Adrenal gland (tissue), 12 donors: ENCODE results near the gene NR2E1. TPM values are rescaled to one million over a fixed set of nuclear protein-coding genes. Genes with fewer than 3 reads are reported as not detected.

Experiments
- DNase-seq, 7 donors: peaks; one replicate each; pipeline ENCODE4 v3.0.0-alpha.2; 2019 to 2020
- H3K27ac ChIP-seq, 5 donors: fragments of 200-600 bp; sonication (generic) in 4 of 5; 1 replicate in 3 of 5; 2 replicates in 2 of 5; pipeline versions ENCODE4 v1.5.1 to v1.8.0; 2016 to 2020; ENCODE audit warnings: mild to moderate bottlenecking in 1 of 5
- H3K27me3 ChIP-seq: fragments of 200-600 bp; 2 replicates; pipeline ENCODE4 v1.8.0; 2021
- H3K36me3 ChIP-seq, 2 donors: fragments of 200-600 bp; replicated peaks in 1 of 2; 1 replicate in 1 of 2; 2 replicates in 1 of 2; pipeline versions ENCODE4 v1.5.1 to v1.8.0; 2018 to 2022
- H3K4me1 ChIP-seq, 2 donors: fragments of 200-600 bp; replicated peaks in 1 of 2; 1 replicate in 1 of 2; 2 replicates in 1 of 2; pipeline versions ENCODE4 v1.5.1 to v1.8.0; 2018 to 2021
- H3K4me3 ChIP-seq, 4 donors: fragments of 200-600 bp; sonication (generic) in 3 of 4; one replicate each; pipeline ENCODE4 v1.5.1; 2016 to 2018
- H3K9me3 ChIP-seq, 3 donors: fragments of 200-600 bp; sonication (generic) in 1 of 3; replicated peaks in 1 of 3; 1 replicate in 2 of 3; 2 replicates in 1 of 3; pipeline versions ENCODE4 v1.5.1 to v1.8.0; 2016 to 2021
- POLR2A ChIP-seq, 2 donors: fragments of 450-650 bp; IDR thresholded peaks; one replicate each; pipeline ENCODE4 v1.6.1; 2017; ENCODE audit warnings: antibody characterized with exemption in 2 of 2, mild to moderate bottlenecking in 2 of 2, moderate library complexity in 1 of 2
- WGBS, 4 donors: extraction: QIAGEN DNeasy Blood & Tissue Kit in 2 of 4; methylation state at CpG; one replicate each; pipeline versions ENCODE4 v1.1.5 to v1.1.7; 2013 to 2017; 5-methylcytosine and 5-hydroxymethylcytosine counted together
- intact Hi-C, 2 donors: fragments of 100-400 bp; cut with DNase I; formaldehyde crosslinking; loops; one replicate each; pipeline versions ENCODE4 v1.14.1 to v1.15.0; 2022 to 2023
- polyA plus RNA-seq, 3 donors: library from polyadenylated mRNA; stranded (reverse); fragments of 200-250 nt in 2 of 3; fragments of 350-450 nt in 1 of 3; fragmentation: Illumina TruSeq in 1 of 3; extraction: RNeasy Lipid Tissue Mini Kit (QIAGEN cat#74804) in 1 of 3; gene quantifications; one replicate each; pipeline ENCODE4 v1.2.3, GENCODE V29; 2013 to 2014
- total RNA-seq, 9 donors: library from RNA; depleted of rRNA in 4 of 9; stranded (reverse); fragments of >200 nt in 4 of 9; fragments of 120-200 nt in 1 of 9; fragmentation: NEBNext Ultra II Directional in 1 of 9; extraction: Animal tissue kit (Norgen Biotek cat#: 25700) in 1 of 9; gene quantifications; one replicate each; pipeline versions ENCODE4 v1.1.0 to v1.2.4, GENCODE V29; 2013 to 2023
- TF ChIP-seq, protein P1 (sequence below), 6 experiments: fragments of 450-650 bp in 4 of 6; fragments of 200-600 bp in 2 of 6; sonication (generic) in 1 of 6; IDR thresholded peaks; 1 replicate in 5 of 6; 2 replicates in 1 of 6; pipeline versions ENCODE4 v1.5.1 to v1.8.0; 2016 to 2021; ENCODE audit warnings: antibody characterized with exemption in 6 of 6, mild to moderate bottlenecking in 2 of 6, moderate library complexity in 1 of 6
- donor health status: healthy with polysubstance abuse.
- donor health status: Bipolar disorder and iron deficiency.
- donor health status: DM: yes; HTN: yes; CAD: no.
- donor health status: DM: no; HTN: no; CAD: no.
- donor health status: DM: no; HTN: no; CAD: no.
- donor health status: DM: yes; HTN: yes; CAD: no.

Gene NR2E1
- total and polyA plus RNA-seq, 12 donors, result 0.08 to 2.3 (median 0.61) TPM; not detected in 3

DNA sequence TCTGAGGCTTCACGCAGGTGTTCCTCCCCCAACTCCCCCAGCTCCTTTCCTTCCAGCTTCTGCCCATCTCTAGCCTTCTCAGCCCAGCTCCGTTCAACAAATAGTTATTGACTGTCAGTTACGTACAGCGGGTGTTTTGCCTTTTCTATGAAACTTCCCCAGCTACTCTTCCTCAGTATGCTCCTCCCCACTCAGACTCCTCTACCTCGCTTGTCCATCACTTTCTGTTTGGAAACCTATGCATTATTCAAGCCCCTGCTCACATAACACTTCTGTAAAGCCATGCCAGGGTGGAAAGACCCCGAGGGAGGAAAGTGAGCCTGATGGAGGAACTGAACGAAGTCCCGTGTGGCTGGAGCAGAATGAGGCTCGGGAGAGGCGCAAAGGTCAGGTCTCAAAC, 44.2 kb upstream of the NR2E1 start:
- H3K4me1 ChIP-seq, result peaks cover 6 to 21% of the 10 kb centered on the region in 2 donors
- intact Hi-C loops, result no loop called here
- no peak for DNase-seq
- H3K9me3 ChIP-seq, result no peaks in the 10 kb centered on the region
- TF ChIP-seq POLR2A (IDR thresholded peaks at IDR 0.05), result no peak
- TF ChIP-seq, protein P1, sequence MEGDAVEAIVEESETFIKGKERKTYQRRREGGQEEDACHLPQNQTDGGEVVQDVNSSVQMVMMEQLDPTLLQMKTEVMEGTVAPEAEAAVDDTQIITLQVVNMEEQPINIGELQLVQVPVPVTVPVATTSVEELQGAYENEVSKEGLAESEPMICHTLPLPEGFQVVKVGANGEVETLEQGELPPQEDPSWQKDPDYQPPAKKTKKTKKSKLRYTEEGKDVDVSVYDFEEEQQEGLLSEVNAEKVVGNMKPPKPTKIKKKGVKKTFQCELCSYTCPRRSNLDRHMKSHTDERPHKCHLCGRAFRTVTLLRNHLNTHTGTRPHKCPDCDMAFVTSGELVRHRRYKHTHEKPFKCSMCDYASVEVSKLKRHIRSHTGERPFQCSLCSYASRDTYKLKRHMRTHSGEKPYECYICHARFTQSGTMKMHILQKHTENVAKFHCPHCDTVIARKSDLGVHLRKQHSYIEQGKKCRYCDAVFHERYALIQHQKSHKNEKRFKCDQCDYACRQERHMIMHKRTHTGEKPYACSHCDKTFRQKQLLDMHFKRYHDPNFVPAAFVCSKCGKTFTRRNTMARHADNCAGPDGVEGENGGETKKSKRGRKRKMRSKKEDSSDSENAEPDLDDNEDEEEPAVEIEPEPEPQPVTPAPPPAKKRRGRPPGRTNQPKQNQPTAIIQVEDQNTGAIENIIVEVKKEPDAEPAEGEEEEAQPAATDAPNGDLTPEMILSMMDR (IDR thresholded peaks at IDR 0.05), result no peak
- no peak overlapping the region for H3K27ac ChIP-seq
- H3K27me3 ChIP-seq, result peaks cover 24% of the 10 kb centered on the region
- no peaks in the 10 kb centered on the region for H3K36me3 ChIP-seq
- no peak overlapping the region for H3K4me3 ChIP-seq
- WGBS, 4 donors, result 60 to 68% (median 63%) methylated on average over 10 of the region's 10 CpGs

GRCh38 chr6:108123481-108123929, 42.3 kb upstream of the NR2E1 start:
- WGBS, 4 donors, result 44 to 63% (median 51%) methylated on average over 10 to 13 of the region's 13 CpGs
- intact Hi-C loops, result no loop called here

DNA sequence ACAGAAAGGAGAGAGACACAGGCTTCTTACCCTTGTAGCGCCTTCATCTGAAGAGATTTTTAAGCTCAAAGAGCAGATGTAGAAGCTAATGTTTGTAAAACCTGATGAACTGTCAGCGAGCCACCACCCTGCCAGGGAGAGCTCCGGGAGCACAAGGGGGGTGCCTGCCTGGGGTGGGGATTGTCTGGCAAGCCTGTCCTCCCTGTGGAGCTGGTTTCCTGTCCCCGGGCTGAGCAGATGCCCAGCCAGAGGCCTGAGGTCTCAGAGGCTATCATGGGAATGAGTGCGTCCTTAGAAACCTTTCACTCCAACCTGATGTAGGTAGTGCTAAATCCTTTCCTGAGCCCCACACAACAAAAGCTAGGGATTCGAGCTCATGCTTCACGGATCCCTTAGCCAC, 41.9 kb upstream of the NR2E1 start:
- peaks cover 0 to 6% of the 10 kb centered on the region in 2 donors for H3K4me1 ChIP-seq
- H3K36me3 ChIP-seq, result no peaks in the 10 kb centered on the region
- no peak overlapping the region for H3K4me3 ChIP-seq
- peaks cover 23% of the 10 kb centered on the region for H3K27me3 ChIP-seq
- DNase-seq, result no peak
- intact Hi-C loops, result no loop called here
- no peak overlapping the region for H3K27ac ChIP-seq
- TF ChIP-seq, protein P1 (IDR thresholded peaks at IDR 0.05), result no peak
- TF ChIP-seq POLR2A (IDR thresholded peaks at IDR 0.05), result no peak
- WGBS, 4 donors, result 35 to 51% (median 40%) methylated on average over 6 to 7 of the region's 7 CpGs
- H3K9me3 ChIP-seq, result no peaks in the 10 kb centered on the region

More at GRCh38 chr6:108123481-108123929, 42.3 kb upstream of the NR2E1 start:
- H3K4me3 ChIP-seq, result no peak overlapping the region
- H3K36me3 ChIP-seq, result no peaks in the 10 kb centered on the region
- no peak for TF ChIP-seq POLR2A (IDR thresholded peaks at IDR 0.05)
- TF ChIP-seq, protein P1 (IDR thresholded peaks at IDR 0.05), result no peak
- peaks cover 23% of the 10 kb centered on the region for H3K27me3 ChIP-seq
- no peak overlapping the region for H3K27ac ChIP-seq
- H3K4me1 ChIP-seq, result peaks cover 0 to 10% of the 10 kb centered on the region in 2 donors
- no peak for DNase-seq
- H3K9me3 ChIP-seq, result no peaks in the 10 kb centered on the region

GRCh38 chr6:108127056-108127455, 38.8 kb upstream of the NR2E1 start:
- intact Hi-C loops, result no loop called here
- Histone ChIP-seq H3K27me3 (peaks cover 16% of the 10 kb centered on the region), H3K4me3 (no peak overlapping the region), H3K4me1 (no peaks in the 10 kb centered on the region), H3K9me3 (no peaks in the 10 kb centered on the region), H3K36me3 (no peaks in the 10 kb centered on the region), H3K27ac (no peak overlapping the region)
- WGBS, 4 donors, result 82 to 93% (median 84%) methylated on average over 1 of the region's 1 CpG
- TF ChIP-seq, protein P1 (IDR thresholded peaks at IDR 0.05), result no peak
- TF ChIP-seq POLR2A (IDR thresholded peaks at IDR 0.05), result no peak
- DNase-seq, result no peak
